ENCODE data around the gene HSPB6. TPM values are rescaled to one million over a fixed set of nuclear protein-coding genes. Genes with fewer than 3 reads are reported as not detected.

Gene HSPB6
- polyA plus RNA-seq, 1 of the 3 experiments (the other 2 are of a cell fraction): 0.43 TPM

DNA sequence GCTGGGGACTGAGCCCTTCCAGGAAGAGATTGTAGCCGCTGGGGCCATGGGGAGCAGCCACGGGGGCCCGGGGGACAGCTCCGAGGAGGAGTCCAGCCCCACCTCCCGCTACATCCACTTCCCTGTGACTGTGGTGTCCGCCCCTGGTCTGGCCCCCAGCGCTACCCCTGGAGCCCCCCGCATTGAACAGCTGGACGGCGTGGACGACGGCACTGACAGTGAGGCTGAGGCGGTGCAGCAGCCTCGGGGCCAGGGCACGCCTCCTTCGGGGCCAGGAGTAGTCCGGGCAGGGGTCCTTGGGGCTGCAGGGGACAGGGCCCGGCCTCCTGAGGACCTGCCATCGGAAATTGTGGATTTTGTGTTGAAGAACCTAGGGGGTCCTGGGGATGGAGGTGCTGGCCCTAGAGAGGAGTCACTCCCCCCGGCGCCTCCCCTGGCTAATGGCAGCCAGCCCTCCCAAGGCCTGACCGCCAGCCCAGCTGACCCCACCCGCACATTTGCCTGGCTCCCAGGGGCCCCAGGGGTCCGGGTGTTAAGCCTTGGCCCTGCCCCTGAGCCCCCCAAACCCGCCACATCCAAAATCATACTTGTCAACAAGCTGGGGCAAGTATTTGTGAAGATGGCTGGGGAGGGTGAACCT is 24.2 kb downstream of the HSPB6 start:
- POLR2A ChIA-PET: no interaction called here

DNA sequence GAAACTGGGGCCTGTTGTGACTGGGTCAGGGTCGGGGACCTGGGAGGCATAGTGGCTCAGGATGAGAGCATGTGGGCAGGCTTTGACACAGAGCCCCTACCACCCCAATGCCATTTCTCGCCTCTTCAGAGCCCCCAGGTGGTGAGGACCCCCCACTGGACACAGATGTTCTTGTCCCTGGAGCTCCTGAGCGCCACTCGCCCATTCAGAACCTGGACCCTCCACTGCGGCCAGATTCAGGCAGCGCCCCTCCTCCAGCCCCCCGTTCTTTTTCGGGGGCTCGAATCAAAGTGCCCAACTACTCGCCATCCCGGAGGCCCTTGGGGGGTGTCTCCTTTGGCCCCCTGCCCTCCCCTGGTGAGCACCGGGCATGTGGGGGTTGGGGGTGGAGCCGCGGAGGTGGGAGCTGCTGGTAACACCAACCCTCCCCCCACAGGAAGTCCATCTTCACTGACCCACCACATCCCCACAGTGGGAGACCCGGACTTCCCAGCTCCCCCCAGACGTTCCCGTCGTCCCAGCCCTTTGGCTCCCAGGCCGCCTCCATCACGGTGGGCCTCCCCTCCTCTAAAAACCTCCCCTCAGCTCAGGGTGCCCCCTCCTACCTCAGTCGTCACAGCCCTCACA is 24.9 kb downstream of the HSPB6 start:
- Histone ChIP-seq H3K4me1 (ENCODE audit: control insufficient read depth in 1 of 2, insufficient read depth in 2 of 2, low read depth in 1 of 2, low read length in 1 of 2) (no peaks in the 10 kb centered on the region), H3K4me3 (ENCODE audit: low read depth in 2 of 2, low read length in 1 of 2) (no peak overlapping the region), H3K27me3 (ENCODE audit: insufficient read depth) (no peaks in the 10 kb centered on the region), H3K4me2 (no peak overlapping the region), H3K79me2 (ENCODE audit: insufficient read depth) (no peaks in the 10 kb centered on the region), H3K36me3 (replicated peaks in 1 of 2; ENCODE audit: control insufficient read depth in 1 of 2, insufficient read depth in 2 of 2, low read length in 1 of 2) (peaks cover 7 to 82% of the 10 kb centered on the region in 2 experiments), H3K27ac (ENCODE audit: low read depth in 2 of 2, low read length in 1 of 2) (no peak overlapping the region), H3K9me3 (no peaks in the 10 kb centered on the region), H3K9ac (no peak overlapping the region), H3K9me2 (no peaks in the 10 kb centered on the region), H4K20me1 (ENCODE audit: insufficient read depth) (no peaks in the 10 kb centered on the region), H3F3A (replicated peaks; ENCODE audit: insufficient read depth) (no peaks in the 10 kb centered on the region), H2AFZ (ENCODE audit: low read depth) (no peak overlapping the region)
- no peak for DNase-seq
- ChIA-PET CTCF (no interaction called here), POLR2A (no interaction called here)
- WGBS (ENCODE audit: low lambda C conversion rate): 94% methylated on average over 17 of the region's 21 CpGs
- TF ChIP-seq SMC3 (IDR thresholded peaks at IDR 0.05; ENCODE audit: low read depth, low read length): no peak
- TF ChIP-seq FOXJ3 (CRISPR knock-in tag; IDR thresholded peaks at IDR 0.05): no peak
- no peak for TF ChIP-seq TEAD4 (IDR thresholded peaks at IDR 0.05; ENCODE audit: borderline replicate concordance, insufficient read depth)
- TF ChIP-seq GATA2 (CRISPR knock-in tag; IDR thresholded peaks at IDR 0.05): no peak
- no peak for TF ChIP-seq NRF1 (IDR thresholded peaks at IDR 0.05; ENCODE audit: low read depth, low read length)
- TF ChIP-seq EP300 (IDR thresholded peaks at IDR 0.05; ENCODE audit: borderline replicate concordance in 1 of 2, low read depth in 1 of 2, low read length in 1 of 2): no peak
- TF ChIP-seq, protein P1, sequence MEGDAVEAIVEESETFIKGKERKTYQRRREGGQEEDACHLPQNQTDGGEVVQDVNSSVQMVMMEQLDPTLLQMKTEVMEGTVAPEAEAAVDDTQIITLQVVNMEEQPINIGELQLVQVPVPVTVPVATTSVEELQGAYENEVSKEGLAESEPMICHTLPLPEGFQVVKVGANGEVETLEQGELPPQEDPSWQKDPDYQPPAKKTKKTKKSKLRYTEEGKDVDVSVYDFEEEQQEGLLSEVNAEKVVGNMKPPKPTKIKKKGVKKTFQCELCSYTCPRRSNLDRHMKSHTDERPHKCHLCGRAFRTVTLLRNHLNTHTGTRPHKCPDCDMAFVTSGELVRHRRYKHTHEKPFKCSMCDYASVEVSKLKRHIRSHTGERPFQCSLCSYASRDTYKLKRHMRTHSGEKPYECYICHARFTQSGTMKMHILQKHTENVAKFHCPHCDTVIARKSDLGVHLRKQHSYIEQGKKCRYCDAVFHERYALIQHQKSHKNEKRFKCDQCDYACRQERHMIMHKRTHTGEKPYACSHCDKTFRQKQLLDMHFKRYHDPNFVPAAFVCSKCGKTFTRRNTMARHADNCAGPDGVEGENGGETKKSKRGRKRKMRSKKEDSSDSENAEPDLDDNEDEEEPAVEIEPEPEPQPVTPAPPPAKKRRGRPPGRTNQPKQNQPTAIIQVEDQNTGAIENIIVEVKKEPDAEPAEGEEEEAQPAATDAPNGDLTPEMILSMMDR (IDR thresholded peaks at IDR 0.05): no peak

More for the DNA sequence above, 24.2 kb downstream of the HSPB6 start:
- H4K20me1 ChIP-seq (ENCODE audit: insufficient read depth): no peaks in the 10 kb centered on the region
- WGBS (ENCODE audit: low lambda C conversion rate): 99% methylated on average over 19 of the region's 25 CpGs
- H3F3A ChIP-seq (replicated peaks; ENCODE audit: insufficient read depth): no peaks in the 10 kb centered on the region
- H3K9me3 ChIP-seq: no peaks in the 10 kb centered on the region
- H3K9me2 ChIP-seq: no peaks in the 10 kb centered on the region
- DNase-seq: no peak
- no peaks in the 10 kb centered on the region for H3K27me3 ChIP-seq (ENCODE audit: insufficient read depth)
- no peak overlapping the region for H2AFZ ChIP-seq (ENCODE audit: low read depth)
- peaks cover 7 to 79% of the 10 kb centered on the region in 2 experiments for H3K36me3 ChIP-seq (replicated peaks in 1 of 2; ENCODE audit: control insufficient read depth in 1 of 2, insufficient read depth in 2 of 2, low read length in 1 of 2)
- H3K4me2 ChIP-seq: no peak overlapping the region
- H3K9ac ChIP-seq: no peak overlapping the region
- H3K79me2 ChIP-seq (ENCODE audit: insufficient read depth): no peaks in the 10 kb centered on the region
- CTCF ChIA-PET: no interaction called here
- no peaks in the 10 kb centered on the region for H3K4me1 ChIP-seq (ENCODE audit: control insufficient read depth in 1 of 2, insufficient read depth in 2 of 2, low read depth in 1 of 2, low read length in 1 of 2)
- H3K4me3 ChIP-seq (ENCODE audit: low read depth in 2 of 2, low read length in 1 of 2): no peak overlapping the region
- TF ChIP-seq YY1 (IDR thresholded peaks at IDR 0.05; ENCODE audit: low read depth) (no peak), NRF1 (IDR thresholded peaks at IDR 0.05; ENCODE audit: low read depth, low read length) (no peak), GATA2 (CRISPR knock-in tag; IDR thresholded peaks at IDR 0.05) (no peak), NFIC (IDR thresholded peaks at IDR 0.05; ENCODE audit: borderline replicate concordance) (no peak), POLR2AphosphoS5 (IDR thresholded peaks at IDR 0.05; ENCODE audit: low read depth, low read length) (no peak), RFX5 (IDR thresholded peaks at IDR 0.05; ENCODE audit: low read length) (no peak), MXI1 (IDR thresholded peaks at IDR 0.05; ENCODE audit: low read depth, low read length) (no peak), FOSL2 (IDR thresholded peaks at IDR 0.05; ENCODE audit: borderline replicate concordance, low read depth) (no peak), IRF3 (IDR thresholded peaks at IDR 0.05; ENCODE audit: low read depth, low read length) (no peak)
- H3K27ac ChIP-seq (ENCODE audit: low read depth in 2 of 2, low read length in 1 of 2): no peak overlapping the region

All from SK-N-SH (cell line).